Lower lobe of right lung (tissue), 2 donors: ENCODE results near the gene COX4I2. TPM values are rescaled to one million over a fixed set of nuclear protein-coding genes. Genes with fewer than 3 reads are reported as not detected.
"Not testable (repeated sequence)": the region's sequence is repeated elsewhere in the genome, so short reads cannot be mapped to it uniquely, and the experiment has no call there.

Source experiments
- ATAC-seq, 2 donors: fragments of 200-7000 bp; cut with Tn5 transposase; one replicate each; pipeline ENCODE4 v1.9.1; 2020 to 2022; ENCODE audit warnings: mild to moderate bottlenecking in 2 of 2, moderate library complexity in 2 of 2
- DNase-seq: peaks from one replicate; pipeline ENCODE4 v3.0.0-alpha.2; 2020
- H3K27ac ChIP-seq: fragments of 200-600 bp; one replicate; pipeline ENCODE4 v1.8.0; 2022
- H3K27me3 ChIP-seq: fragments of 200-600 bp; one replicate; pipeline ENCODE4 v1.8.0; 2022; ENCODE audit warnings: low read depth
- H3K36me3 ChIP-seq: fragments of 200-600 bp; one replicate; pipeline ENCODE4 v1.8.0; 2022; ENCODE audit warnings: mild to moderate bottlenecking
- H3K4me1 ChIP-seq: fragments of 200-600 bp; one replicate; pipeline ENCODE4 v1.8.0; 2022
- H3K4me3 ChIP-seq: fragments of 200-600 bp; one replicate; pipeline ENCODE4 v1.8.0; 2022; ENCODE audit warnings: mild to moderate bottlenecking
- H3K9me3 ChIP-seq: fragments of 200-600 bp; one replicate; pipeline ENCODE4 v1.8.0; 2022
- intact Hi-C: fragments of 100-400 bp; cut with DNase I; formaldehyde crosslinking; loops from one replicate; pipeline ENCODE4 v1.11.0; 2022
- total RNA-seq: library from RNA; stranded (reverse); fragmentation: NEBNext Ultra II Directional; extraction: Animal tissue kit (Norgen Biotek cat#: 25700); gene quantifications from one replicate; pipeline ENCODE4 v1.2.1, GENCODE V29; 2021
- TF ChIP-seq, protein P1 (sequence below): fragments of 200-600 bp; IDR thresholded peaks from one replicate; pipeline ENCODE4 v1.8.0; 2022; ENCODE audit warnings: antibody characterized with exemption, mild to moderate bottlenecking
- donor health status: DM: no; HTN: yes; CAD: no; lungs with severe emphysema.

COX4I2 gene
- total RNA-seq, 1 donor from 2014 or later, result 17.1 TPM

DNA sequence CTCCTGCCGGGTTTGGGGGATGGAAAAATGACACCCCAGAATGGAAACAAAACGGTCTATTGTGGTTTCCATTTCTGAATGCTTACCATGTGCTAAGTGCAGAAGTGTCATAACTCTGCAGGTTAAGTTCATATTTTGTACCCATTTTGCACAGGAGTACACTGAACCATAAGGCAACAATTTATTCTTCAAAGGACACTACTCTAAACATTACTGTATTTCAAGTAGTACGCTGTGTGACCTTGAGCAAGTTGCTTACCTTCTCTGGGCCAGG, 42.4 kb upstream of the COX4I2 start:
- H3K9me3 ChIP-seq, result no peaks in the 10 kb centered on the region
- peaks cover 40% of the 10 kb centered on the region for H3K4me1 ChIP-seq
- H3K27ac ChIP-seq, result peak overlapping the region; percentile 89
- DNase-seq (no peak), ATAC-seq (no peak)
- TF ChIP-seq, protein P1, sequence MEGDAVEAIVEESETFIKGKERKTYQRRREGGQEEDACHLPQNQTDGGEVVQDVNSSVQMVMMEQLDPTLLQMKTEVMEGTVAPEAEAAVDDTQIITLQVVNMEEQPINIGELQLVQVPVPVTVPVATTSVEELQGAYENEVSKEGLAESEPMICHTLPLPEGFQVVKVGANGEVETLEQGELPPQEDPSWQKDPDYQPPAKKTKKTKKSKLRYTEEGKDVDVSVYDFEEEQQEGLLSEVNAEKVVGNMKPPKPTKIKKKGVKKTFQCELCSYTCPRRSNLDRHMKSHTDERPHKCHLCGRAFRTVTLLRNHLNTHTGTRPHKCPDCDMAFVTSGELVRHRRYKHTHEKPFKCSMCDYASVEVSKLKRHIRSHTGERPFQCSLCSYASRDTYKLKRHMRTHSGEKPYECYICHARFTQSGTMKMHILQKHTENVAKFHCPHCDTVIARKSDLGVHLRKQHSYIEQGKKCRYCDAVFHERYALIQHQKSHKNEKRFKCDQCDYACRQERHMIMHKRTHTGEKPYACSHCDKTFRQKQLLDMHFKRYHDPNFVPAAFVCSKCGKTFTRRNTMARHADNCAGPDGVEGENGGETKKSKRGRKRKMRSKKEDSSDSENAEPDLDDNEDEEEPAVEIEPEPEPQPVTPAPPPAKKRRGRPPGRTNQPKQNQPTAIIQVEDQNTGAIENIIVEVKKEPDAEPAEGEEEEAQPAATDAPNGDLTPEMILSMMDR, result no peak
- intact Hi-C loops, result no loop called here
- no peaks in the 10 kb centered on the region for H3K27me3 ChIP-seq
- H3K36me3 ChIP-seq, result no peaks in the 10 kb centered on the region
- H3K4me3 ChIP-seq, result no peak overlapping the region

DNA sequence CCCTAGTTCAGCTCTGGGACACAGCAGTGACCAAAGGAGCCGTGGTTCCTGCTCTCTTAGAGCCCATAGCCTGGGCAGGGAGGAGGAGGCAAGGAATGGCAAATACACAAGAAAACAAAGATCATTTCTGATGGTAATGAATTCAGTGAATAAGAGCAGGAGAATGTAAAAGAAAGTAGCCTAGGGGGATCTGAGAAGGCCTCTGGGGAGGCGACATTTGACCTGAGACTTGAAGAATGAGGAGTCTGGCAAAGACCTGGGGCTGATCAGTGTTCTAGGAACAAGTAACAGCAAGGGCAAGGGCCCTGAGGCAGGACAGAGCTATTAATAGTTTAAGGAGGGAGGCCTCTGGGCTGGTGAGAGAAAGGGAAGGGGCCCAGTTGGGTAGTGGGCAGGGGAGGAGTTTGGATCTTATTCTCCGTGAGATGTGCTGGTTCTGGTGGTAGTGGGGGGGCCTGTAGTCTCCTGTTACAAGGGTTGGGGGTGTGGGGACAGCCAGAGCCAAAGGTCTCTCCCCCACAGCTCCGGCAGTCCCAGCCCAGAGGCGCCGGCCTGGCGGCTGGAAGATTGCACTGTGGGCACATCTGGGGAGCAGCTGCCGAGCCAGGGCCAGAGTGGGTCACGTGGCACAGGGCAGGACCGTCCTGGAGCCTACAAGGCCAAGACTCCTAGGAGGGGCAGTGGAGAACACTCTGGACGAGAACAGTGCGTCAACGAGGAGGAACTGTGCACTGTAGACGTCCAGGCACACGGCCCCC, 41.9 kb upstream of the COX4I2 start:
- Histone ChIP-seq H3K36me3 (no peaks in the 10 kb centered on the region), H3K4me1 (peaks cover 40% of the 10 kb centered on the region), H3K4me3 (no peak overlapping the region), H3K27me3 (no peaks in the 10 kb centered on the region), H3K27ac (peak overlapping the region; percentile 89), H3K9me3 (no peaks in the 10 kb centered on the region)
- intact Hi-C loops, result no loop called here
- TF ChIP-seq, protein P1, result no peak
- peak; percentile 91 to 93 for ATAC-seq
- DNase-seq, result peak; percentile 90

DNA sequence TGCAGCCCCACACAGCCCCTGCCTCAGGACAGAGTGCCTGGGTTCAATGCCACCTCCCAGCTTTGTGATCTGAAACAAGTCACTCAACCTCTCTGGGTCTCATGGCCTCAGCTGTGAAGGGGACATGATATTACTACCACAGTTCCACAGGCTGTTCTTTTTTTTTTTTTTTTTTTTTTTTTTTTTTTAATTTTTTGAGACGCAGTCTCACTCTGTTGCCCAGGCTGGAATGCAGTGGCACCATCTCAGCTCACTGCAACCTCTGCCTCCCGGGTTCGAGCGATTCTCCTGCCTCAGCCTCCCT, 41.3 kb upstream of the COX4I2 start:
- Histone ChIP-seq H3K4me1 (peaks cover 40% of the 10 kb centered on the region), H3K27ac (peak overlapping the region; percentile 89)
- DNase-seq, H3K9me3 ChIP-seq, ATAC-seq, H3K4me3 ChIP-seq, intact Hi-C loops, H3K27me3 ChIP-seq, H3K36me3 ChIP-seq: not testable (repeated sequence)

DNA sequence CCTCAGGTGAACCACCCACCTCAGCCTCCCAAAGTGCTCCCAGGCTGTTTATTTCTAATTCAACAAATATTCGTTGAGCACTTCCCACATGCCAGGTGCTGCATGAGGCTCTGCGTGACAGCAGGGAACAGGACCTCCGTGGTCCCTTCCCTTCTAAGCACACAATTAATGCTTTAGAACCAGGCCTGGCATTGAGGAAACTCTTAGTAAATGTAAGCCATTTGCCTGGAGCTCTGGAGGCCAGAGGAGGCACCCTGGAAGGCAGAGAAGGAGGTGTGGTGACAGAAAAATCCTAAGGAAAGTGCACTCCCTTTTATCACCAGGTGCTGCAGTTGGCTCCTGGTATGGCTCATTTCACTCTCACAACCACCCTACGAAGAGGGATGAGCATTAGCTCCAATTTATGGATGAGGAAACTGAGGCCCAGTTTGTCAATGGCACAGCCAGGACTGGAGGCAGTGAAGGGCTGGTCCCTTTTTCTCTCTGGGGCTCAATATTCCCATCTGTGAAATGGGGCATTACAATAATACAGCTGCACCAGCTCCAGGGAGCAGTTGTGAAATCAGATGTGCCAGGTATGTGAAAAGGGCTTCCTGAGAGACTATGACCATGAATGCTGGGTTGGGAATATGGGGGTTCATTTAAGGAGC, 40.8 kb upstream of the COX4I2 start:
- H3K36me3 ChIP-seq, result no peaks in the 10 kb centered on the region
- ATAC-seq (peak in 1 of 2 donors; percentile 48), DNase-seq (no peak)
- H3K9me3 ChIP-seq, result no peaks in the 10 kb centered on the region
- H3K27ac ChIP-seq, result peak overlapping the region; percentile 89
- TF ChIP-seq, protein P1, result no peak
- no peak overlapping the region for H3K4me3 ChIP-seq
- H3K27me3 ChIP-seq, result no peaks in the 10 kb centered on the region
- intact Hi-C loops, result no loop called here
- peaks cover 41% of the 10 kb centered on the region for H3K4me1 ChIP-seq

DNA sequence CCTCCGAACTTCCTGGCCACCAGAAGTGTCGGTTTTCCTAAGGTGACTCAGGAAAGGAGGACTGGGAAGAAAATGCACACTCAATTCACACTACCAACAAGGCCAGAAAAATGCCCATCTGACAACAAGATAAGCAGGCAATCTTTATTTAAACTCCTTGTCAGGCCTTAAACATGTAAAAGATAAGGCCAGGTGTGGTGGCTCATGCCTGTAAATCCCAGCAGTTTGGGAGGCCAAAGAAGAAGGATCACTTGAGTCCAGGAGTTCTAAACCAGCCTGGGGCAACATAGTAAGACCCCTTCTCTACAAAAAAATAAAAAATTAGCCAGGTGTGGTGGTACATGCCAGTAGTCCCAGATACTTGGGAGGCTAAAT, 40.2 kb upstream of the COX4I2 start:
- TF ChIP-seq, protein P1, result no peak
- Histone ChIP-seq H3K4me3 (no peak overlapping the region), H3K4me1 (peaks cover 46% of the 10 kb centered on the region), H3K27ac (peak overlapping the region; percentile 89), H3K27me3 (no peaks in the 10 kb centered on the region), H3K9me3 (no peaks in the 10 kb centered on the region), H3K36me3 (no peaks in the 10 kb centered on the region)
- intact Hi-C loops, result no loop called here
- DNase-seq (no peak), ATAC-seq (no peak)

DNA sequence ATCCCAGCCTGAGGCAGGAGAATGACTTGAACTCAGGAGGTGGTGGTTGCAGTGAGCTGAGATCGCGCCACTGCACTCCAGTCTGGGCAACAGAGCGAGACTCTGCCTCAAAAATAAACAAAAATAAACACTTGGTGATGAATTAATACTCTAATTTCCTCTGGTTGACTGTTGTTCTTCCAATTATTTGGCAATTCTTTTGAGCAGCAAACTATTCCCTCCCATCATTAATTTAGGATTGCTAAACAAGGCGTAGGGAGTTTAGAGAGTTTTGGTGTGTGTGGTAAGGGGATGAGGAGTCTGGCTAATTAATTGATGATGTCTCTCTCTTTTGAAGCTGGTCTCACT, 35.3 kb upstream of the COX4I2 start:
- no peak for DNase-seq
- TF ChIP-seq, protein P1, result no peak
- intact Hi-C loops, result no loop called here
- no peaks in the 10 kb centered on the region for H3K36me3 ChIP-seq
- peak overlapping the region; percentile 8 for H3K4me3 ChIP-seq
- H3K27ac ChIP-seq, result peak overlapping the region; percentile 98
- ATAC-seq, result no peak
- H3K4me1 ChIP-seq, result peaks cover 30% of the 10 kb centered on the region
- no peaks in the 10 kb centered on the region for H3K27me3 ChIP-seq
- no peaks in the 10 kb centered on the region for H3K9me3 ChIP-seq
